ENCODE data around the gene C3orf20.
"Not testable (repeated sequence)": the region's sequence is repeated elsewhere in the genome, so short reads cannot be mapped to it uniquely, and the experiment has no call there.

The C3orf20 gene

GRCh38 chr3:14650193-14650592, 24.7 kb upstream of the C3orf20 start:
- no peak for DNase-seq (ENCODE audit: low spot score)

DNA sequence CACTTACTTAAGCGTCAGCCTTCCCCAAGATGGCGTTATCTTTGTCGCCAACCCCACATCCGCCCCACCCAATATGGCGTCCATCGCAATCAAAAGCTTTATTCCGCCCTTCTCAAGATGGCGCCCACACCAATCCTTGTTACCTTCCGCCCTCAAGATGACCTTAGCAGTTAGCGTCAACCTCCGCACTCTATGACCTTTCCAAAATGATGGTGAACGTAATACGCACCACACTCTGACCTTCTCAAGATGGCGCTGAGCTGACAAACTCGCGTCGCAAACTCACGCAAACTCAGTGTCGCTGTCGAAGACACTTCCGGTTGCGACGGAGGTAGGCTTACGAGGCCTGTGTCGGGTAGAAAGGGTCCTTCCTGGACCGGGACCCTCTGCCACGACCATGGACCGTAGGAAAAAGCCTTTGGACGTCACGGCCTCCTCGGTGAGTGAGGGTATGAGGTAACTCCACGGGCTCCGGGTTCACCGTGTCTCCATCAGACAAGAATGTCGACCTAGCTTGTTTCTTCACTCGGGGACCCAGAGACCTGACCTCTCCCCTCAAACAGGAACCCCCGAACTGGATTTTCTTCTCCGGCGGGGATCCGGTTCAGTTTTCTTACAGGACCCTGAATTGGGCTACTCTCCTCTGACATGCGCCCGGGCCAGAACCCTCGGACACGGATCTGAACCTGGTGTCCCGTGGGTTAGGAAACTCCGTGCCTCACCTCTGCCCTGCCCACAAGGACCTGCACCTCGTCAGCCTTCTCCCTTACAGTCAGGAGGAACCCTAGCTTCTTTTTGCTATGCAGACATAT, 23.3 kb upstream of the C3orf20 start, which contains the start of gene CCDC174:
TSS of gene CCDC174 (plus strand) at position 323 of the 812 bp plus-strand sequence. CDS start at position 398, 75 bp downstream.
- DNase-seq (ENCODE audit: low spot score), result peak; percentile 96

- DNase-seq (ENCODE audit: low spot score), result not testable (repeated sequence)
Observed at GRCh38 chr3:14652360-14652907, 22.5 kb upstream of the C3orf20 start.

GRCh38 chr3:14657579-14657978, 17.4 kb upstream of the C3orf20 start:
- DNase-seq (ENCODE audit: low spot score), result no peak

DNA sequence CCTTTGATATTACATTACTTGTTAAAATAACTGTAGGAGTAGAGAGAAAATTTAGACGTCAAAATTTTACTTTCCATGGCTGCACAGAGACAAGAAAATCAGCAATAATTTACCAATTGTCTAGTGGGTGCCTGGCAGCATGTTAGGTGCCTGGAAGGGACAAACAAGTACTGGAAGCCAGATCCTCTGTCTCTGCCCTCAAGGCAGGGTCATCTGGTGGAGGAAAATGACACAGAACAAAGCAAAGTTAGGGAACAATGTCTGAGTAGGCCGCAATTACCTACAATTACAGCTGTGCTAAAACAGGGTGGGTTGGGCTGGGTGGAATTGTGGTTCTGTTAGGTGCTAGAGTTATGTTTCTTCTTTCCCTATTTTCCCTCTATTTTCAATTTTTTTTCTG, 16.0 kb upstream of the C3orf20 start:
- no peak for DNase-seq (ENCODE audit: low spot score)

- DNase-seq (ENCODE audit: low spot score), result no peak
Observed at GRCh38 chr3:14660942-14661341, 14.0 kb upstream of the C3orf20 start.

- no peak for DNase-seq (ENCODE audit: low spot score)
Observed at GRCh38 chr3:14663396-14664135, 11.4 kb upstream of the C3orf20 start.

GRCh38 chr3:14664170-14664569, 10.8 kb upstream of the C3orf20 start:
- no peak for DNase-seq (ENCODE audit: low spot score)

- no peak for DNase-seq (ENCODE audit: low spot score)
Observed at GRCh38 chr3:14672588-14672987, 2.4 kb upstream of the C3orf20 start.

GRCh38 chr3:14676881-14677280, 1.9 kb downstream of the C3orf20 start:
- DNase-seq (ENCODE audit: low spot score), result no peak

- DNase-seq (ENCODE audit: low spot score), result no peak
Observed at GRCh38 chr3:14678015-14678503, 3.1 kb downstream of the C3orf20 start.

DNA sequence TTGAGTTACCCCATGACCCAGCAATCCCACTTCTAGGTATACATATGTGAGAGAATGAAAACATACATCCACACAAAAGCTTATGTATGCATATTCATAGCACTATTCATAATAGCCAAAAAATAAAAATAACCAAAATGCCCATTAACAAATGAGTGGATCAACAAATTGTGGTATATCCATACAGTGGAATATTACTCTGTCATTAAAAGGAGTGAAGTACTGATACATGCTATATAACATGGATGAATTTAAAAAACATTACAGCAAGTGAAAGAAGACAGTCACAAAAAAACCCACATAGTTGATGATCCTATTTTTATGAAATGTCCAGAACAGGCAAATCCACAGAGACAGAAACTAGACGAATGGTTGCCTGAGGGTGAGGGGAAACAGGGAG, 5.2 kb downstream of the C3orf20 start:
- DNase-seq (ENCODE audit: low spot score), result no peak

DNA sequence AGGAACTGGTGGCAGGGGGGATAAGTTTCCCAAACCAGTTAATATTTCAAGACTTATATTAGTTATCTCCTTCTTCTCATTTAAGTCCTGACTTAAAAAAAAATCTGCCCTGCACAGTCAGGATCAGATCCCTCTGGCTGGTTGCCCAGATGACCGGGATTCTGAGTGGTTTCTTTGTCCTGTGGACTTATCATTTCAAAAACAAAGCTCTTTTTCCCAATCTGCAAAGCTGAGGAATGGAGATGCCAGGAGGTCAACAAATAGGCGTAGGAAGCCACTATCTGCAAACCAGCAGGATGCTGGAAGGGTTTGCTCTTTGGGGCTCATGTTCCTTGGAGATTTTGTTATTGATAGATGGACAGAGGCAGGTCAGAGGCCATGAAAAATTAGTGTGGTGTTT, 5.8 kb downstream of the C3orf20 start:
- DNase-seq (ENCODE audit: low spot score), result no peak

DNA sequence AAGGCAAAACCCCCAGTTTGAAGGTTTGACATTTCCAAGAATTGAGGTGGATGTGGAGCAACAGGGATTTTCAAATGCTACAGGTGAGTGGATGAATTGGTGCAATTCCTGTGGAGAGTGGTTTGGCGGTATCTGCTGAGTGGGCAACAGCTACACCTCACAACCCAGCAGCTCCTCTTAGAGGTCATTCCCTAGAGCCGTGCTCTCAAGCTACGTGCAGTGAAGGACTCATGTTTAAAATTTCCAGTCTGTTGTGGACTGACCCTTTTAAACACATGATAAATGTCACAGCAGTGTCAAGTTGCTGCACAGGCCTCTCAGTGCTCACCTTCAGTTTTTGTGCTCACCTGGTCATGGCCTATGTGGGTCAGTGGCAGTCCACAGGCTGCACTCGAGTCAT, 9.5 kb downstream of the C3orf20 start:
- no peak for DNase-seq (ENCODE audit: low spot score)

DNA sequence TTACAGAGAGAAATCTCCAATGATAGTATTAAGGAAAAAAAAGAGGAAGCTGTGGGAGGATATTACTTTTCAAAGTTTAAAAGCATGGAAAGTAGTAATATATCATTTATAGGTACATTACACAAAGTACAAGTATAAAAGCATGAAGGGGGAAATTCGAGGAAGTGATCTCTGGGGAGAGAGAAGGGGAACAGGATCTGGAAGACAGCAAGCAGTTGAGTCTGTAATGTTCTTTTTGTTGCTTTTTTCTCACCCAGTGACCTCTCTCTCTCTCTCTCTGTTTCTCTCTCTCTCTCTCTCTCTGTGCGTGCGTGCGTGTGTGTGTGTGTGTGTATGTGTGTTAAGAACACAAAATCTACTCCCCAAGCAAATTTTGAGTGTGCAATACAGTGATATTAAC, 10.2 kb downstream of the C3orf20 start:
- DNase-seq (ENCODE audit: low spot score), result no peak

- DNase-seq (ENCODE audit: low spot score), result peak; percentile 1
Observed at GRCh38 chr3:14687360-14687759, 12.4 kb downstream of the C3orf20 start.

- DNase-seq (ENCODE audit: low spot score), result no peak
Observed at GRCh38 chr3:14688525-14688924, 13.6 kb downstream of the C3orf20 start.

DNA sequence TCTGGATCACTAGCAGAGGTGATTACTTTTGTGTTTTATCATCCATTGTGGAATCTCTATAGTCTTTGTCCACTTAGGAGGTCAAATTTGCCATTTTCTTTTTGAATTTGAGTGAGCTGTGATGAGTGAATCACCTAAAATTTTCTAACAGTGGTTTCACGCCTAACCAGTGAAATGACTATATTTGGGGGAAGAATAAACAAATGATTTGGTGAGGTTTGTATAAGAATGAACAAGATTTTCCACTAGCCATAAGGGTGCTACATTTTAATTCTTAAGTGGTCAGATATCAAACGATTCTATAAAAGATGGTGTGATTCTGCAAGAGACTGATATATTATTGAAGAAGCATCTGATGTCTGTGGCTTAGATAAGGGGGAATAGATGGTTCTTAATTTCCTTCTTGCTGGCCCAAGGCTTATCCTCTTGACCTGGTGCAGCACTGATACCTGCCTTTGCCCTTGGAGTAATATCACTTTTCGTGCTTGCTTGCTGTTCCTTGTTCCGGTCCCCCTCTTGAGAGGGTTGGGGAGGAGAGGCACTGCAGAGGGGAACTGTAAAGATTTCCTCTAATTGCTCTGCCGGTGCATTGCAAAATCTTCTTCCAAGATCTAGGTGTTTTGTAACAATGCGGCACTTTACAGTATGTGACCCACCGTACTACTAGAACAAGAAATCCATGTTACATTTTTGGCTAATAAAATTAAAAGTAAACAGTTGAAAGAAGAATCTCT, 14.5 kb downstream of the C3orf20 start:
- DNase-seq (ENCODE audit: low spot score), result no peak

- DNase-seq (ENCODE audit: low spot score), result no peak
Observed at GRCh38 chr3:14691239-14691638, 16.3 kb downstream of the C3orf20 start.

DNA sequence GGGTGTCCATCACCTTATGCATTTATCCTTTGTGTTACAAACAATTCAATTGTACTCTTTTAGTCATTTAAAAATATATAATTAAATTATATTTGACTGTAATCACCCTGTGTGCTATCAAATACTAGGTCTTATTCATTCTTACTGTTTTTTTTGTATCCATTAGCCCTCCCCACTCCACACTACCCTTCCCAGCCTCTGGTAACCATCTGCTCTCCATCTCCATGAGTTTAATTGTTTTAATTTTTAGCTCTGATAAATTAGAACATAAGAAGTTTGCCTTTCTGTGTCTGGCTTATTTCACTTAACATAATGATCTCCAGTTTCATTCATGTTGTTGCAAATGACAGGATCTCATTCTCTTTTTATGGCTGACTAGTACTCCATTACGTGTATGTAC, 16.8 kb downstream of the C3orf20 start:
- no peak for DNase-seq (ENCODE audit: low spot score)

DNA sequence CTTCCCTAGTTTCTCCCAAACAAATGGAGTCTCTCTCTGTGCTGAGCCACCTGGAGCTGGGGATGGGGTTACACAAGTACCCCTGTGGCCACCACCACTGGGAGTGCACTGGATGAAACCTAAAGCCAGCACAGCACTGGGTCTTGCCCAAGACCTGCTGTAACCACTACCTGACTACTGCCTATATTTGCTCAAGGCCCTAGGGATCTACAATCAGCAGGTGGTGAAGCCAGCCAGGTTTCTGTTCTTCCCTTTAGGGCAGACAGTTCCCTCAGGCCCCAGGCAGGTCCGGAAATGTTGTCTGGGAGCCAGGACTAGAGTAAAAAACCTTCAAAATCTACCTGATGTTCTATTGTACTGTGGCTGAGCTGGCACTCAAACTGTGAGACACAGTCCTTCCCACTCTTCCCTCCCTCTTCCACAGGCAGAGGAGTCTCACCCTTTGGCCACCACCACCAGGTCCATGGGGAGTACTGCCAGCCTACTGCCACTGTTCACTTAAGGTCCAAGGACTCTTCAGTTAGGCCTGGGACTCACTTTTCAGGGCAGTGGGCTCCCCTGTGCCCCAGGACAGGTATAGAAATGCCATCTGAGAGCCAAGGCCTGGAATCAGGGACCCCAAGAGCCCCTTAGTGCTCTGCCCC, 23.8 kb downstream of the C3orf20 start:
- no peak for DNase-seq (ENCODE audit: low spot score)

GRCh38 chr3:14699643-14700042, 24.7 kb downstream of the C3orf20 start:
- no peak for DNase-seq (ENCODE audit: low spot score)

Measured in AG20443 (cell line).